ENCODE results near the gene TNRC6C. TPM values are rescaled to one million over a fixed set of nuclear protein-coding genes. Genes with fewer than 3 reads are reported as not detected.

TNRC6C gene
- total and polyA plus RNA-seq, 9 of the 15 experiments (the other 6 are each of a cell fraction or from before 2014, with no cell fraction given) = 0.20 to 4.9 (median 2.3) TPM

DNA sequence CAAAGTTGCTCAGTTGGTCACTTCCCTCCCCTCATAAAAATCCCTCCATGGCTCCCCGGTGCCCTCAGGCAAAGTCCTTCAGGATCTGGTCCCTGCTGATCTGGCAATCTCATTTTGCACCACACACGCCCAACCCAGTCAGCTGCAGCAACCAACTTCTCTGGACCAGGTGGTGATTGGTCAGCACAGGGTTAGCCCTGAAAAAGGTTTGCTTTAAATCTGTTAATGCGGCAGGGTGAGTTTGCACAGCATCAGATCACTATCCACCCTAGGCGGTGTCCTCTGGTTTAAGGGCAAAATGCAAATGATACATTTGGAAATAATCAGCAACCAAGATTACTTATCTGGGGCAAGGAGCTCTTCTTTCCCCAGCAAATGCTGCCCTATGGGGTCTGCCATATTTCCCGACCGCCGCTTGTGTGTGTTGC lies 42.9 kb upstream of the TNRC6C start:
- FAIRE-seq (no peak), ATAC-seq (no peak), DNase-seq (ENCODE audit: extremely low read depth in 1 of 4, low spot score in 3 of 4) (no peak)
- ChIA-PET CTCF (ENCODE audit: low intra/inter-chr PET ratio) (no interaction called here), POLR2A (interaction anchor here (0.6 to 0.9 kb wide), 3 partner anchors 9 to 143 kb away, joined by 3 to 4 read pairs (median 3); no protein-coding TSS in a partner anchor)
- no peak for TF ChIP-seq ZC3H11A (IDR thresholded peaks at IDR 0.05; ENCODE audit: low read depth, low read length)
- TF ChIP-seq DDX20 (tag; IDR thresholded peaks at IDR 0.05; ENCODE audit: low read depth) = no peak
- no peak for TF ChIP-seq ZNF324 (CRISPR knock-in tag; IDR thresholded peaks at IDR 0.05)
- TF ChIP-seq IFI16 (CRISPR knock-in tag; IDR thresholded peaks at IDR 0.05) = no peak
- TF ChIP-seq MAFF (IDR thresholded peaks at IDR 0.05; ENCODE audit: low read length) = no peak
- TF ChIP-seq ZNF143 (CRISPR knock-in tag; IDR thresholded peaks at IDR 0.05) = no peak
- TF ChIP-seq HDAC2 (IDR thresholded peaks at IDR 0.05) = no peak
- no peak for TF ChIP-seq XRCC5 (IDR thresholded peaks at IDR 0.05; ENCODE audit: low read depth, low read length)
- TF ChIP-seq CBX3 (IDR thresholded peaks at IDR 0.05; ENCODE audit: borderline replicate concordance in 1 of 2, low read length in 2 of 2) = no peak
- TF ChIP-seq SAFB2 (IDR thresholded peaks at IDR 0.05; ENCODE audit: borderline replicate concordance, low read depth, low read length, severe bottlenecking) = no peak
- TF ChIP-seq ZNF316 (IDR thresholded peaks at IDR 0.05) = no peak
- no peak for TF ChIP-seq ZBTB1 (CRISPR knock-in tag; IDR thresholded peaks at IDR 0.05; ENCODE audit: borderline replicate concordance, low read depth)
- TF ChIP-seq ZNF311 (CRISPR knock-in tag; IDR thresholded peaks at IDR 0.05) = no peak
- TF ChIP-seq ZNF586 (CRISPR knock-in tag; conservative IDR thresholded peaks at IDR 0.05) = no peak
- no peaks in the 10 kb centered on the region for H3K4me1 ChIP-seq (replicated peaks in 1 of 2; ENCODE audit: control insufficient read depth in 2 of 2, insufficient read depth in 2 of 2, low read length in 2 of 2)
- no peaks in the 10 kb centered on the region for H3K9me1 ChIP-seq (ENCODE audit: control insufficient read depth, insufficient read depth, low read length)
- no peak overlapping the region for H3K27ac ChIP-seq (ENCODE audit: extremely low read depth, low read depth, low read length)
- H2AFZ ChIP-seq (ENCODE audit: low read depth, low read length) = no peak overlapping the region
- H3K36me3 ChIP-seq (ENCODE audit: control insufficient read depth, insufficient read depth, low read length) = no peaks in the 10 kb centered on the region
- H3K79me2 ChIP-seq (ENCODE audit: control insufficient read depth, insufficient read depth, low read length) = no peaks in the 10 kb centered on the region
- H3K4me3 ChIP-seq = no peak overlapping the region
- H3K27me3 ChIP-seq (ENCODE audit: control insufficient read depth in 2 of 2, insufficient read depth in 2 of 2, low read length in 2 of 2) = peaks cover 26 to 44% of the 10 kb centered on the region in 2 experiments
- H3K4me2 ChIP-seq (ENCODE audit: insufficient read depth, low read length) = no peak overlapping the region
- in situ Hi-C loops (cut with MboI) = no loop called here
- H3K9me3 ChIP-seq (replicated peaks; ENCODE audit: control insufficient read depth, insufficient read depth, low read depth, low read length) = peaks cover 3% of the 10 kb centered on the region; the same call in 1 of the 2 replicates
- WGBS (ENCODE audit: insufficient coverage, low coverage, missing lambda C conversion rate) = 2% methylated on average over 7 of the region's 7 CpGs
- intact Hi-C loops (cut with micrococcal nuclease) = loop anchor here (10.0 kb wide), 1 partner anchor 99 kb away; no protein-coding TSS in a partner anchor
- no peaks in the 10 kb centered on the region for H4K20me1 ChIP-seq (replicated peaks; ENCODE audit: control insufficient read depth, insufficient read depth, low read length)
- no TSS peak for BruUV-seq (replicated peaks)
- no peak overlapping the region for H3K9ac ChIP-seq (ENCODE audit: insufficient read depth in 1 of 2, low read depth in 2 of 2, low read length in 2 of 2)
